IPS-15b (cell line): Measurements from ENCODE around the gene PJVK.

Source experiments
- H3K27me3 ChIP-seq: one replicate; pipeline ENCODE4 v1.6.1; 2013; ENCODE audit warnings: low read length; ENCODE audit not compliant: control insufficient read depth, insufficient read depth
- H3K36me3 ChIP-seq: one replicate; pipeline ENCODE4 v1.6.1; 2013; ENCODE audit warnings: low read length; ENCODE audit not compliant: control insufficient read depth, insufficient read depth
- H3K4me1 ChIP-seq: one replicate; pipeline ENCODE4 v1.6.1; 2013; ENCODE audit warnings: mild to moderate bottlenecking, low read length; ENCODE audit not compliant: control insufficient read depth, insufficient read depth
- H3K4me3 ChIP-seq: one replicate; pipeline ENCODE4 v1.5.1; 2013; ENCODE audit warnings: low read depth, low read length
- H3K9ac ChIP-seq: one replicate; pipeline ENCODE4 v1.6.1; 2013; ENCODE audit warnings: low read depth, mild to moderate bottlenecking, low read length
- H3K9me3 ChIP-seq: one replicate; pipeline ENCODE4 v1.6.1; 2013; ENCODE audit warnings: mild to moderate bottlenecking, low read length; ENCODE audit not compliant: control insufficient read depth, insufficient read depth

Gene PJVK

DNA sequence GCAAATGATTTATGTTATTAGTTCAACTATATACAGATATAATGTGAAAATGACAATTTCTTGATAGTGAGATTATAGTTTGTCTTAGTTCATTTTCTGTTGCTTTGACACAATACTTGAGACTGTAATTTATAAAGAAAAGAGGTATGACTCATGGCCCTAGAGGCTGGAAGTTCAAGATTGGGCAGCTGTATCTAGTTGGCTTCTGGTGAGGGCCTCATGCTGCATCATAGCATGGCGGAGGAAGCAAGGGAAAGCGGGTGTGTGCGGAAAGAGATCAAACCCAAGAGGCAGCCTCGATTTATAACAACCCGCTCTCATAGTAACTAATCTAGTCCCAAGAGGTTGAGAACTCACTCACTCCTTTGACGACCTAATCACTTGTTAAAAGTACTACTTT is 40.4 kb downstream of the PJVK start:
- Histone ChIP-seq H3K27me3 (no peaks in the 10 kb centered on the region), H3K4me3 (no peak overlapping the region), H3K9me3 (no peaks in the 10 kb centered on the region), H3K4me1 (no peaks in the 10 kb centered on the region), H3K9ac (no peak overlapping the region), H3K36me3 (no peaks in the 10 kb centered on the region)

DNA sequence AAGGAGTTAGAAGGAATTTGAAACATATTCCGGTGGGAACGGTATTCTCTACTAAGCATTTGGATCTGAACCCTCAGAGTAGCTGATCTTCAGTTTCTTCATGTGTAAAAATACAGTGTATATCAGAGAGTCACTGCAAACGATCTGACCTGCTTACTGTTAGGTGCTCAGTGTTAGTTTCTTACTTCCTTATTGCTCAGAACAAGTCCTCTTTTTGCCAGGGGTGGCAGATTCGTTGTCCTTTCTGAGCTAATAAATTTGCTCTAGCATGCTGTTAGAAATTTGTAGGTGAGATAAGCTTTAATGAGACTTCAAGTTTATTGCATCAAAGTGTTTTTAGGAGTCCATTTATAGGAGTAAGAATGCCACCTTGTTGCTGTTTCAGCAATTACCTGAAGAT is 44.9 kb downstream of the PJVK start:
- no peaks in the 10 kb centered on the region for H3K36me3 ChIP-seq
- no peak overlapping the region for H3K9ac ChIP-seq
- no peaks in the 10 kb centered on the region for H3K27me3 ChIP-seq
- H3K9me3 ChIP-seq: no peaks in the 10 kb centered on the region
- H3K4me3 ChIP-seq: no peak overlapping the region
- peaks cover 3% of the 10 kb centered on the region for H3K4me1 ChIP-seq

DNA sequence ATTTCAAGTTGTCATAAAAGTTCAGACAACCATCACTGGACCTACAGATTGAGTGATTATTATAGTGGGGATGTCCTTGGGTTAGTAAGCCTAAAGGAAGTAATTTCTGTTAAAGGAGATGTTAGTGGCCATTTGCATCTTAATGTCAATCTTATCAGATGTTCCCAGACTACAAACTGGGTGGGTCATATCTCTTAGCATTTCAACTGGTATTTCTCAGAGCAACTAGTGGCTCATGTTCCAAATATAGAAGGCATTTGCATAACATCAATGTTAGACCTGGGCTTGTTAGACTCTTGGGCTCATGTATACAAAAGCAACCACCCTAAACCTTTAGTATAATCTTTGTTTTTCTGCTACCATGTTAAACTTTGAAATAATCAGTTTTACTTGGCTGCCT is 47.0 kb downstream of the PJVK start:
- no peak overlapping the region for H3K4me3 ChIP-seq
- H3K27me3 ChIP-seq: no peaks in the 10 kb centered on the region

DNA sequence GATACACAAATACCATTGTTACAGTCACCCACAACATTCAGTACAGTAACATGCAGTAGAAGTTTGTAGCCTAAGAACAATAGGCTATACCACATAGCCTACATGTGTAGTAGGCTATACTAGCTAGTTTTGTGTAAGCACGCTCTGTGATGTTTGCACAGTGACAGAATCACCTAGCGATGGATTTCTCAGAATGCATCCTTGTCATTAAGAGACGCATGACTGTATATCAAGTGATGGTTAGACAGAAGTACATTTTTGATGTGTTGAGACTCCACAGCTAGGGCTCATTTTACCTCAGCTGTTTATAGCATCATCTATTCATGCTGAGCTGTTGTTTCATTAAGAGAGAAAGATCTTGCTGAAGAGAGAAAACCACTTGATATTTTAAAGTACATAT is 48.5 kb downstream of the PJVK start:
- Histone ChIP-seq H3K36me3 (no peaks in the 10 kb centered on the region), H3K4me1 (peaks cover 3% of the 10 kb centered on the region), H3K27me3 (no peaks in the 10 kb centered on the region), H3K9ac (no peak overlapping the region), H3K9me3 (no peaks in the 10 kb centered on the region), H3K4me3 (no peak overlapping the region)

More for the DNA sequence above, 47.0 kb downstream of the PJVK start:
- no peaks in the 10 kb centered on the region for H3K9me3 ChIP-seq
- no peak overlapping the region for H3K9ac ChIP-seq
- no peaks in the 10 kb centered on the region for H3K36me3 ChIP-seq
- peaks cover 3% of the 10 kb centered on the region for H3K4me1 ChIP-seq

DNA sequence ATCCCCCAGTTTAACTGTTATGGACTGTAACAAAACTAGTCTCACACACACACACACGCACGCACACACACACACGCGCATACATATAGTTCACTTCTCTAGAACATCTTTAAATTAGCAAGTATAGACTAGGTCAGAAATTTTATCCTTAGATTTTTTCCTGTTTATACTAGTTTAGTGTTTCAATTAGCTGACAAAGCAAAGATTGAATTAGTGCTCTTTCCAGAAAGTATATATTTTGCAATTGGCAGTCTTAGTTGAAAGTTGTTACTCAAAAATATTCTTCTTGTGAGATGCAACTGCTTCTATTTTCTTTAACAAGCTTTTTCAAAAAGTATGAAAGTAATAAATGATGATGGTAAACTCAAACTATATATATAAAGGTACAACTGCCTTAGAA is 51.6 kb downstream of the PJVK start:
- Histone ChIP-seq H3K9ac (no peak overlapping the region), H3K36me3 (no peaks in the 10 kb centered on the region), H3K27me3 (no peaks in the 10 kb centered on the region), H3K4me3 (no peak overlapping the region), H3K9me3 (no peaks in the 10 kb centered on the region), H3K4me1 (peaks cover 14% of the 10 kb centered on the region)

DNA sequence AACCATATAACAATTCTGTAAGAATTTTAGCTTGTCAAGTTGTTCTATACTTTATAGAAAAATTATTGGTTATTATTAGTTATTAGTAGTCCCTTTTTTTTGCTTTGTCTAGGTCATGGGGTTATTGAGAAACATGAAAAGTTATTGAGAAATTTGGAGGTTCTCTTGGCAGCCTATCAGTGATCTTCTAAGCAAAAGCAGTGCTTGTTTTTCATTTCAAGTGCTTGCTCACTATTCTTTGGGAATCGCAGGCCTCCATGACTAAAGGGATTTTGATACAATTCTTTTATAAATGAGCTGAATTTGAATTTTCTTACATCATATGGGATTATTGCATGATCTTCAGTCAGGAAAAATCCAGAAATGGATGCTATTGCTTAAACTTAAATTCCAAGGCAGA is 54.9 kb downstream of the PJVK start:
- no peaks in the 10 kb centered on the region for H3K36me3 ChIP-seq
- no peaks in the 10 kb centered on the region for H3K27me3 ChIP-seq
- peaks cover 10% of the 10 kb centered on the region for H3K4me1 ChIP-seq
- H3K9me3 ChIP-seq: no peaks in the 10 kb centered on the region
- no peak overlapping the region for H3K9ac ChIP-seq
- H3K4me3 ChIP-seq: no peak overlapping the region

DNA sequence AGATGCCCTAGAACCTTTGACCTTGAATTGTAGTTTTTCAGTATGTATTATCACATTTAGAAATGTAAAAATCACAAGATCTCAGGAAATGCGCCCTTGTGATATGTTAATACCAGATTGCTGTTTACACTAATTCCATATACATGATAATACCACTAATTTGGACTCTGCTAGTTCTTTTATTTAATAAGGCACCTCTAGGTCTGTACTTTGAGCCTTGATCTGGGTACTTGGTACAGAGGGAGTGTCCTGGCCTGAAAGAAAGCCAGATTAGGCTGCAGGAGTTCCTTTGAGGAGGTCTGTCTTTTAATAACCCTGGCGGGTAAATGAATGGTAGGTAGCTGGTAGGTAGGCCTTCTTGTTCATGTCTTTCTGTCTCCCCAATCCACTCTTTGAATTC is 55.3 kb downstream of the PJVK start:
- no peaks in the 10 kb centered on the region for H3K9me3 ChIP-seq
- H3K27me3 ChIP-seq: no peaks in the 10 kb centered on the region
- H3K9ac ChIP-seq: no peak overlapping the region
- peaks cover 10% of the 10 kb centered on the region for H3K4me1 ChIP-seq
- no peak overlapping the region for H3K4me3 ChIP-seq
- H3K36me3 ChIP-seq: no peaks in the 10 kb centered on the region

DNA sequence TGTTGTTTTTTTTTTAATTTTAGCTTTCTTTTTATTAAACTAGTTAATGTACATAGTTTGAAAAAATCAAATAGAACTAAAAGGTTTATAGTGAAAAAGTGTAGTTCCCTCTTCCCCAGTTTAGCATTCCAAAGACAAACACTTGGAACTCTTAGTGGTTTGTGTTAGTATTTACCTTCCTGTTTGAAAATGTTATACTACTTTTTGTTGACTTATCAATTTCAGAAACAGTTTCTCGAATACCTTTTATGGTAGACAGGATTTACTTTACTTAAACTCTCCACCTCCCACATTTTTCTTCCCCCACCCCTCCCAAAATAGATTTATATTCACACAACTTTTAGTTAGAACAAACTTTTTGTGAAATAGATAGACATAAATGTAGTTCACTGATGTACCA is 55.8 kb downstream of the PJVK start:
- H3K9ac ChIP-seq: no peak overlapping the region
- H3K27me3 ChIP-seq: no peaks in the 10 kb centered on the region
- no peak overlapping the region for H3K4me3 ChIP-seq
- peaks cover 10% of the 10 kb centered on the region for H3K4me1 ChIP-seq
- H3K9me3 ChIP-seq: no peaks in the 10 kb centered on the region
- H3K36me3 ChIP-seq: no peaks in the 10 kb centered on the region

DNA sequence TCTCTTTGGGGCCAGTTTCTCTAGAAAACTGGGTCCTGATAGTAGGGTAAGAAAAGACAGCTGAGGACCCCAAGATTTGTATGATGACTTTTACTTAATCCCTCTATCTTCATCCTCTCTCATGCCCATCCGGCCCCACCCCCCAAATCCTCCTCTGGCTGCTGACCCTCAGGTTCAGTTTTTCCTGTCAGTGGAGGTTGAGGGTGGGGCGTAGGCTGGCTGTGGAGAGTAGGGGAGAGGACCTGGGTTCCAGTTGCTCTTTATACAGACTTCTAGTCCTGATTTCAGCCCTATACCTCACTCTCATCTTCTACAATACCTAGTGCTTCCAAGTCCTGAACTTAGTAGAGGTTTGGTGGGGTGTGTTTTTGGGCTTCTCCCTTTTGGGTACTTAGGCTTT is 57.5 kb downstream of the PJVK start:
- Histone ChIP-seq H3K9ac (no peak overlapping the region), H3K27me3 (no peaks in the 10 kb centered on the region), H3K4me3 (no peak overlapping the region), H3K36me3 (no peaks in the 10 kb centered on the region), H3K9me3 (no peaks in the 10 kb centered on the region), H3K4me1 (peaks cover 10% of the 10 kb centered on the region)

DNA sequence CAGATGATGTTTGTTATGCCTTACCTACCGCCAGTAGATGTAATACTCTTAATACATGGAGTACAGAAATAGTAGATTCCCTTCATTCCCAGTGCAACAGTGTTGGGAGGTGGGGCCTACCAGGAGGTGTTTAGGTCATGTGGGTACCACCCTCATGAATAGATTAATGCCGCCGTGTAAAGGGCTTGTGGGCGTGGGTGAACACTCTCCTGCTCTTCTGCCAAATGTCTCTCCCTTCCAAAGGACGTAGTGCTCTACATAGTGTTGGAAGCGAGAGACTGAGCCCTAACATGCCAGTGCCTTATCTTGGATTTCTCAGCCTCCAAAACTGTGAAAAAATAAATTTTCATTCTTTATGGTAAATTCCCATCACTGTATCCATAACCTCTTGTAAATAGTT is 59.2 kb downstream of the PJVK start:
- no peaks in the 10 kb centered on the region for H3K27me3 ChIP-seq
- H3K4me3 ChIP-seq: no peak overlapping the region
- H3K9me3 ChIP-seq: no peaks in the 10 kb centered on the region
- H3K36me3 ChIP-seq: no peaks in the 10 kb centered on the region
- H3K9ac ChIP-seq: no peak overlapping the region
- H3K4me1 ChIP-seq: peaks cover 10% of the 10 kb centered on the region
